Measurements from ENCODE around the gene CCBE1.

CCBE1 gene

DNA sequence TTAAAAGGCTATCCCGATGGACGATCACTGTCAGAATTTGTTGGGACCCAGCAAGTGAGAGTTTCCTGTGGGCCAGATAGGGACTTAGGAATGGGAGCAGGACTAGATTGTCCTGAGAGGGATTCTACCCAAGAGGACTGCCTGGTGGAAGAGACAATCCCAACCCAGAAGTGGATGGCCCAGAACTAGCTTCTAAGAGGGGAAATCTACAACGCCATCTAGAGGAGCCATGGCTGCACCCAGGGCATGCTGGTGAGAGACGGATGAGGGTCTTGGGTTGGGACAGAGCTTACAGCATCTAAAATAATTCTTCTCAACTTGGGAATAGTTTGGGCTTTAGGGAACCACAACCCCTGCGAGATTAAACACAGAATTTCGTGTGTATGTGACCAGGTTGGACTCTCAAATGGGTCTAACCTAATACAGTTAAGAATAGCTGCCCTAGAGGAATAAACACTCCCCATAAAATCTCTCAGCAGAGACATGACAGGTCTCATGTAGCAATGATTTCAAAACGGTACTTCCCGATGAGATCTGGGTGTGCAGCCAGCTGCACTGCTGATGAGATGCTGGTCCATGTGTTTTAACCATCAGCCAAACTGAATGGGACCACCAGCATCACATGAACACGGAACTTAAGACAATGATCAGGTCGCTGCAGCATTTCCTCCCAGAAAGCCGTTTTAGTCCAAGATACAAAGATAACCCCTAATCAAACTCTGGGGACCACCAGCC, 50.8 kb downstream of the CCBE1 start:
- no peak overlapping the region for H3K27ac ChIP-seq

DNA sequence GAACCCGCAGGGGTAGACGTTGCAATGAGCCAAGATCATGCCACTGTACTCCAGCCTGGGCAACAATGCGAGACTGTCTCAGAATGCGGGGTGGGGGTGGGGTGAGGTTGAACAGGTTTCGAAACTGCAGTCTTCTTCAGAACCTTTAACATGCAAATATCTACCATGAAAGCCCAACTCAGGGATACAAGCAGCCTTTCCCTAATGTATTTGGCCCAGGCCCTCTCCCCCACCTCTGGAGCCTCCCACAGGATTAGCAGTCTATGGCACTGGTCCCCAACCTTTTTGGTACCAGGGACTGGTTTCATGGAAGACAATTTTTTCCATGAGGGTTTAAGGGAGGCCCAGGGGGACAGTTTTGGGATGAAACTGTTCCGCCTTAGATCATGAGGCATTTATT, 53.5 kb downstream of the CCBE1 start:
- TF ChIP-seq ZFX (IDR thresholded peaks at IDR 0.05): no peak
- no peak for TF ChIP-seq CTCF (conservative IDR thresholded peaks at IDR 0.05)
- no peak overlapping the region for H3K27ac ChIP-seq

More for the DNA sequence above, 50.8 kb downstream of the CCBE1 start:
- TF ChIP-seq ZFX (IDR thresholded peaks at IDR 0.05) (no peak), CTCF (conservative IDR thresholded peaks at IDR 0.05) (peak; percentile 20; the same call in 1 of the 2 replicates)

DNA sequence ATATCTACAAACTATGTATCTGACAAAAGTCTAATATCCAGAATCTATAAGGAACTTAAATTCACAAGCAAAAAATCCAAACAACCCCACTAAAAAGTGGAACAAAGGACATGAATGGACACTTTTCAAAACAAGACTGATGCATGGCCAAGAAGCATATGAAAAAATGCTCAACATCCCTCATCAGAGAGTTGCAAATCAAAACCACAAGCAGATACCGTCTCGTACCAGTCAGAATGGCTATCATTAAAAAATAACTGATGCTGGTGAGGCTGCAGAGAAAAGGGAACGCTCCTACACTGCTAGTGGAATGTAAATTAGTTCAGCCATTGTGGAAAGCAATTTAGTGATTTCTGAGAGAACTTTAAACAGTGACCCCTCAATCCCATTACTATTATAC, 56.5 kb downstream of the CCBE1 start:
- TF ChIP-seq ZFX (IDR thresholded peaks at IDR 0.05) (no peak), CTCF (conservative IDR thresholded peaks at IDR 0.05) (no peak)
- no peak overlapping the region for H3K27ac ChIP-seq

GRCh38 chr18:59639821-59640220, 57.4 kb downstream of the CCBE1 start:
- no peak overlapping the region for H3K27ac ChIP-seq
- TF ChIP-seq CTCF (conservative IDR thresholded peaks at IDR 0.05) (no peak), ZFX (IDR thresholded peaks at IDR 0.05) (no peak)

DNA sequence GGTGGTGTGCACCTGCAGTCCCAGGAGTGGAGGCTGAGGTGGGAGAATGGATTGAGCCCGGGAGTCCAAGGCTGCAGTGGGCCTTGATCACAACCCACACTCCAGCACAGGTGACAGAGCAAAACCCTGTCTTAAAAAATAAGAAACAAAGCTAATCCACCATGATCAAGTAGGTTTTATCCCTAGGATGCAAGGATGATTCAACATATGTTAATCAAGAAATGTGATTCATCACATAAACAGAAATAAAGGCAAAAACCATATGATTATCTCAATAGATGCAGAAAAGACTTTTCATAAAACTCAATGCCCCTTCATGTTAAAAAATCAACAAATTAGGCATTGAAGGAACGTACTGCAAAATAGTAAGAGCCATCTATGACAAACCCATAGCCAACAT, 58.1 kb downstream of the CCBE1 start:
- TF ChIP-seq CTCF (conservative IDR thresholded peaks at IDR 0.05): no peak
- no peak for TF ChIP-seq ZFX (IDR thresholded peaks at IDR 0.05)
- no peak overlapping the region for H3K27ac ChIP-seq

DNA sequence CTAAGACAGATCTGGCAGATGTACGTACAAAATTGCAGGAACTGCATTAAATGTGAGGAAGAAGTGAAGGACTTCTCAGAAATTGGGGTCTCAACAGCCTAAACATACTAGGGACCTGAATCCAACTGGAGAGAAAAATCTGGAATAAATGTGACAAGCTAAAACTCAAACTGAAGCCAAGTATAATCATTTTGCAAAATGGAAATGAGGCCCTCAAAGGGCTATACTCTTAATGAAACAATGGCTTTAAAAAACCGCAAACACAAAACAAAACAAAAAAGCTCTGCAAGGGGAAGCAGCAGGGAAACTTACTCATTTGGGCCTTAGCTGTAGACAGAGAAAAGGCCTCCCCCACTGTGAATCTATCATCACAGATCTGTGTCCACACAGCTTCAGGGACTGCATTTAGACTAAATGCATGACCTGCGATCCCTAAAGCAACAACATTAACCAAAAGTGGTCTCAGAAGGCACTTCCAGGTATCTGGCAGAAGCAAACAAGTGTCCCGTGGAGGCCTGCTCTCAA, 63.2 kb downstream of the CCBE1 start:
- TF ChIP-seq ZFX (IDR thresholded peaks at IDR 0.05) (no peak), CTCF (conservative IDR thresholded peaks at IDR 0.05) (no peak)
- H3K27ac ChIP-seq: no peak overlapping the region

DNA sequence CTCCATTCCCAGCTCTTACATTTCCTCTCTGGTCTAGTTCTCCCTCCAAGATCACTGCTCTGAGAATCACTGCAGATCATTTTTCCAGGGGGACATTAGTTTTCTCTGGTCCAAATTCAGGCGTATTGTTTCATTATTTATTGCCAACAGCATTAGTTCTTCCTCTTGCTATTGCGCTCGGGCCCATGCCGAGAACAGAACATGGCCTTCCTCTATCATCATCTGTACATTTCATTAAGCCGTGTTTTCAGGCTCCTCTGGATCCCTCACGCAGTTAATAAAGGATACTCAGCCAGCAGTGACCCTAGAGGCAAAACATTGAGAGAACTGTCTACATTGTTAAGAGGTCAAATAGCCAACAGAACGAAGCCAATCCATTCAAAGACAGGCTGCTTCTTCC, 63.9 kb downstream of the CCBE1 start:
- TF ChIP-seq ZFX (IDR thresholded peaks at IDR 0.05): no peak
- TF ChIP-seq CTCF (conservative IDR thresholded peaks at IDR 0.05): no peak
- no peak overlapping the region for H3K27ac ChIP-seq

Measured in C4-2B (cell line).